ENCODE data around the gene BCAS3.

The BCAS3 gene

DNA sequence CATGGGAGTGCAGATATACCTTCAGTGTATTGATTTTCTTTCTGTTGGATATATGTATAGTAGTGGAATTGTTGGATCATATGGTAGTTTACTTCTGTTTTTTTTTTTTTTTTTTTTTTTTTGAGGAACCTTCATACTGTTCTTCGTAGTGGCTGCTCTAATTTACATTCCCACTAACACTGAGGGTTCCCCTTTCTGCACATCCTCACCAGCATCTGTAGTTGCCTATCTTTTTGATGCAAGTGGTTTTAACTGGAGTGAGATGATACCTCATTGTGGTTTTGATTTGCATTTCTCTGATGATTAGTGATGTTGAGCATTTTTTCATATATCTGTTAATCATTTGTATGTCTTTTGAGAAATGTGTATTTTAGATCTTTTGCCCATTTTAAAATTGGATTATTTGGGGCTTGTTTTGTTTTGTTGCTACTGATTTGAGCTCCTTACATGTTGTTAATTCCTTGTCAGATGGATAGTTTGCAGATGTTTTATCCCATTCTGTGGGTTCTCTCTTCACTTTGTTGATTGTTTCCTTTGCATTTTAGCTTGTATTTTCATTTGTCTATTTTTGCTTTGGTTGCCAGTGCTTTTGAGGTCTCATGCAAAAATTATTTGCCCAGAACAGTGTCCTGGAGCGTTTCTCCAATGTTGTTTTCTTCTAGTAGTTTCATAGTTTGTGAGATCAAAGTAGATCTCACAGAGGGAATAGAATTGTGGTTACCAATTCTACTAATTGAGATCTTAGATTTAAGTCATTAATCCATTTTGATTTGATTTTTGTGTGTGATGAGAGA lies 25.0 kb upstream of the BCAS3 start:
- ChIA-PET CTCF (no interaction called here), POLR2A (no interaction called here)
- H3K36me3 ChIP-seq (ENCODE audit: control insufficient read depth in 4 of 4, insufficient read depth in 4 of 4, low read length in 3 of 4): peaks cover 9 to 39% (median 16%) of the 10 kb centered on the region in 4 experiments
- no peaks in the 10 kb centered on the region for H3K9me3 ChIP-seq (ENCODE audit: control extremely low read depth in 1 of 5, control insufficient read depth in 4 of 5, insufficient read depth in 2 of 5, low read depth in 1 of 5, low read length in 4 of 5)
- no peak overlapping the region for H3K27ac ChIP-seq (ENCODE audit: insufficient read depth in 1 of 2, low read depth in 1 of 2, low read length in 2 of 2, poor library complexity in 1 of 2, severe bottlenecking in 2 of 2)
- WGBS (ENCODE audit: insufficient coverage): 80% methylated on average over 1 of the region's 2 CpGs
- no peaks in the 10 kb centered on the region for H3K27me3 ChIP-seq (replicated peaks in 2 of 5; ENCODE audit: control insufficient read depth in 4 of 5, insufficient read depth in 5 of 5, low read length in 4 of 5)
- H3K4me3 ChIP-seq (ENCODE audit: control insufficient read depth in 1 of 7, extremely low read depth in 1 of 7, insufficient read depth in 4 of 7, low read depth in 2 of 7, low read length in 6 of 7): no peak overlapping the region
- peaks cover 0 to 3% (median 0%) of the 10 kb centered on the region in 4 experiments for H3K4me1 ChIP-seq (ENCODE audit: control extremely low read depth in 1 of 4, control insufficient read depth in 4 of 4, insufficient read depth in 4 of 4, low read length in 3 of 4)
- peak in 2 of 3 donors; percentile 65 to 75 for DNase-seq

DNA sequence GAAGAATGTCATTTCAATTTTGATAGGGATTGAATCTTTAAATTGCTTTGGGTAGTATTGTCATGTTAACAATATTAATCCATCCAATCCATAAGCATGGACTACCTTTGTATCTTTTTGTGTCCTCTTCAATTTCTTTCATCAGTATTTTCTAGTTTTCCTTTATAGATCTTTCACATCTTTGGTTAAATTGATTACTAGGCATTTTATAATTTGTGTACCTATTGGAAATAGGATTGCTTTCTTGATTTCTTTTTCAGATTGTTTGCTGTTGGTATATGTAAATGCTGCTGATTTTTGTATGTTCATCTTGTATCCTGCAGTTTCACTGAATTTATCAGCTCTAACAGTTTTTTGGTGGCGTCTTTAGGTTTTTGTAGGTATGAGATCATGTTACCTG lies 24.1 kb upstream of the BCAS3 start:
- WGBS (ENCODE audit: insufficient coverage): no CpG with 5 or more reads among the region's 1 CpG
- CTCF ChIA-PET: no interaction called here

DNA sequence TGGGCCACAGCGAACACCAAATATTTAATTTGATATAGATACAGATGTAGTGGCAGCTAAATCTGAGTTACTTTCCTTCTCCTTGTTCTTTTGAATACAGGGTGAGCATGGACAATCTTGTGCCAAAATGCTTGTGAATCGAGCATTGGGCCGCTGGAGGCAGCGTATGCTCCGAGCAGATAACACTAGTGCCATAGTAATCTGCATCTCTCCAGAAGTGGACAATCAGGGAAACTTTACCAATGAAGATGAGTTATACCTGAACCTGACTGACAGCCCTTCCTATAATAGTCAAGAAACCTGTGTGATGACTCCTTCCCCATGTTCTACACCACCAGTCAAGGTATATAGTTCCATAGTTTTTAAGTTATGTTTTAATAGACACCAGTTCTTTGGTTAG lies 21.2 kb upstream of the BCAS3 start:
- Histone ChIP-seq H3K27ac (ENCODE audit: insufficient read depth in 1 of 2, low read depth in 1 of 2, low read length in 2 of 2, poor library complexity in 1 of 2, severe bottlenecking in 2 of 2) (no peak overlapping the region), H3K36me3 (ENCODE audit: control insufficient read depth in 4 of 4, insufficient read depth in 4 of 4, low read length in 3 of 4) (peaks cover 5 to 15% (median 9%) of the 10 kb centered on the region in 4 experiments), H3K27me3 (replicated peaks in 2 of 5; ENCODE audit: control insufficient read depth in 4 of 5, insufficient read depth in 5 of 5, low read length in 4 of 5) (no peaks in the 10 kb centered on the region), H3K9me3 (ENCODE audit: control extremely low read depth in 1 of 5, control insufficient read depth in 4 of 5, insufficient read depth in 2 of 5, low read depth in 1 of 5, low read length in 4 of 5) (no peaks in the 10 kb centered on the region), H3K4me1 (ENCODE audit: control extremely low read depth in 1 of 4, control insufficient read depth in 4 of 4, insufficient read depth in 4 of 4, low read length in 3 of 4) (peaks cover 0 to 3% (median 0%) of the 10 kb centered on the region in 4 experiments), H3K4me3 (ENCODE audit: control insufficient read depth in 1 of 7, extremely low read depth in 1 of 7, insufficient read depth in 4 of 7, low read depth in 2 of 7, low read length in 6 of 7) (no peak overlapping the region)
- POLR2A ChIA-PET: no interaction called here
- DNase-seq: no peak
- WGBS (ENCODE audit: insufficient coverage): 97% methylated on average over 4 of the region's 5 CpGs
- CTCF ChIA-PET: interaction anchor here (0.6 kb wide), 1 partner anchor 70 kb away, joined by 3 read pairs; no protein-coding TSS in a partner anchor

More for the DNA sequence above, 24.1 kb upstream of the BCAS3 start:
- no peaks in the 10 kb centered on the region for H3K27me3 ChIP-seq (replicated peaks in 2 of 5; ENCODE audit: control insufficient read depth in 4 of 5, insufficient read depth in 5 of 5, low read length in 4 of 5)
- no peaks in the 10 kb centered on the region for H3K9me3 ChIP-seq (ENCODE audit: control extremely low read depth in 1 of 5, control insufficient read depth in 4 of 5, insufficient read depth in 2 of 5, low read depth in 1 of 5, low read length in 4 of 5)
- no peak overlapping the region for H3K4me3 ChIP-seq (ENCODE audit: control insufficient read depth in 1 of 7, extremely low read depth in 1 of 7, insufficient read depth in 4 of 7, low read depth in 2 of 7, low read length in 6 of 7)
- peaks cover 0 to 3% (median 0%) of the 10 kb centered on the region in 4 experiments for H3K4me1 ChIP-seq (ENCODE audit: control extremely low read depth in 1 of 4, control insufficient read depth in 4 of 4, insufficient read depth in 4 of 4, low read length in 3 of 4)
- peaks cover 12 to 33% (median 14%) of the 10 kb centered on the region in 4 experiments for H3K36me3 ChIP-seq (ENCODE audit: control insufficient read depth in 4 of 4, insufficient read depth in 4 of 4, low read length in 3 of 4)
- no peak for DNase-seq
- POLR2A ChIA-PET: no interaction called here
- H3K27ac ChIP-seq (ENCODE audit: insufficient read depth in 1 of 2, low read depth in 1 of 2, low read length in 2 of 2, poor library complexity in 1 of 2, severe bottlenecking in 2 of 2): no peak overlapping the region

DNA sequence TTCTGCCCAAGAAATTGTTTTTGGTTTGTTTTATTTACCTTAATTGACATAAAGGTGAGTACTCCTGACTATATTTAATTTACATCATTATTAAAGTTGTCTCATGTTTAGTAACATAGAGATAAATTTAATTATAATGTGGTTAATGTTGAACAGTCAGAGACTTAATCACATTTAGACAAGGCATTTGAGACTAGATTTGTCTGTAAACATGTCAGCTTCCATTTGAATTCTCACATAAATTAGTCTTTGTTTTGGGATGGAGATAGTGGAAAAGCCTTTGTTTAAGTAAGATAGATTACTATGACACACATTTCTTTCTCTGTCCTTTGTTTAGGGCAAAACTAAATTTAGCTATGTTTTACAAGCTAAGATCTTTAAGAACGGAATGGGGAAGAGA lies 18.5 kb upstream of the BCAS3 start:
- POLR2A ChIA-PET: no interaction called here

DNA sequence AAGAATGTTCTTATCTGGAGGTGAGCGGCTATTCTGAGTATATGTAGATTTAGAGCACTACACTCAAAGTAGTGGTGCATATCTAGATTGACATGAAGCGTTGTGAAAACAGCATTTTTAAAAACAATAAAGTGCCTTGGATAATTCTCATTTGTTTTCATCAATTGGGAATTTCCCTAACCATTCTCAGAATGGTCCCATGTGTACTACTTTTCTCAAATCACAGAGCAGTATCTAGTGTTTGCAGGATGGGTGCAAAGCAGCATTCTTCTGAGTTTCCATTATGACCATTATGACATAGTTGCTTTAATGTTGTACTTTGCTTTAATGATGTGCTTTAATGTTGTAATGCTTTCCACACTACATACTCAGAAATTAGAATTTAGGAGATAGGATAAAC lies 16.2 kb upstream of the BCAS3 start:
- Histone ChIP-seq H3K4me3 (ENCODE audit: control insufficient read depth in 1 of 7, extremely low read depth in 1 of 7, insufficient read depth in 4 of 7, low read depth in 2 of 7, low read length in 6 of 7) (no peak overlapping the region), H3K9me3 (ENCODE audit: control extremely low read depth in 1 of 5, control insufficient read depth in 4 of 5, insufficient read depth in 2 of 5, low read depth in 1 of 5, low read length in 4 of 5) (no peaks in the 10 kb centered on the region), H3K27me3 (replicated peaks in 2 of 5; ENCODE audit: control insufficient read depth in 4 of 5, insufficient read depth in 5 of 5, low read length in 4 of 5) (no peaks in the 10 kb centered on the region), H3K4me1 (ENCODE audit: control extremely low read depth in 1 of 4, control insufficient read depth in 4 of 4, insufficient read depth in 4 of 4, low read length in 3 of 4) (no peaks in the 10 kb centered on the region), H3K36me3 (ENCODE audit: control insufficient read depth in 4 of 4, insufficient read depth in 4 of 4, low read length in 3 of 4) (peaks cover 12 to 31% (median 16%) of the 10 kb centered on the region in 4 experiments), H3K27ac (ENCODE audit: insufficient read depth in 1 of 2, low read depth in 1 of 2, low read length in 2 of 2, poor library complexity in 1 of 2, severe bottlenecking in 2 of 2) (no peak overlapping the region)
- CTCF ChIA-PET: no interaction called here
- POLR2A ChIA-PET: no interaction called here
- 100% methylated on average over 2 of the region's 2 CpGs for WGBS (ENCODE audit: insufficient coverage)
- DNase-seq: no peak

More for the DNA sequence above, 18.5 kb upstream of the BCAS3 start:
- Histone ChIP-seq H3K9me3 (ENCODE audit: control extremely low read depth in 1 of 5, control insufficient read depth in 4 of 5, insufficient read depth in 2 of 5, low read depth in 1 of 5, low read length in 4 of 5) (no peaks in the 10 kb centered on the region), H3K36me3 (ENCODE audit: control insufficient read depth in 4 of 4, insufficient read depth in 4 of 4, low read length in 3 of 4) (peaks cover 8 to 22% (median 12%) of the 10 kb centered on the region in 4 experiments), H3K27me3 (replicated peaks in 2 of 5; ENCODE audit: control insufficient read depth in 4 of 5, insufficient read depth in 5 of 5, low read length in 4 of 5) (no peaks in the 10 kb centered on the region), H3K4me3 (ENCODE audit: control insufficient read depth in 1 of 7, extremely low read depth in 1 of 7, insufficient read depth in 4 of 7, low read depth in 2 of 7, low read length in 6 of 7) (no peak overlapping the region), H3K27ac (ENCODE audit: insufficient read depth in 1 of 2, low read depth in 1 of 2, low read length in 2 of 2, poor library complexity in 1 of 2, severe bottlenecking in 2 of 2) (no peak overlapping the region), H3K4me1 (ENCODE audit: control extremely low read depth in 1 of 4, control insufficient read depth in 4 of 4, insufficient read depth in 4 of 4, low read length in 3 of 4) (no peaks in the 10 kb centered on the region)
- no peak for DNase-seq
- WGBS (ENCODE audit: insufficient coverage): 92% methylated on average over 1 of the region's 1 CpG
- CTCF ChIA-PET: no interaction called here

DNA sequence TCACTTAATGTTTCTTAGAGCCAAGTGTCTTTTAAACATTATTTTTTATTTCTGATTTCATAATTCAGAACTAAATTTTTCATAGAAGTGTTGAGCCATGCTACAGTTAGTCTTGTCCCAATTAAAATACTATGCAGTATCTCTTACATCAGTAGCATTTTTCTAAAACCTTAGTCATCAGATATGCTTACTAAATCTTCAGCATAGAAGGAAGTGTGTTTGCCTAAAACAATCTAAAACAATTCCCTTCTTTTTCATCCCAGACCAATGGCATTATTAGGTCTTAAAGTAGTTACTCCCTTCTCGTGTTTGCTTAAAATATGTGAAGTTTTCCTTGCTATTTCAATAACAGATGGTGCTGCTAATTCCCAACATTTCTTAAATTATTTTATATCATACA lies 13.6 kb upstream of the BCAS3 start:
- H3K4me3 ChIP-seq (ENCODE audit: control insufficient read depth in 1 of 7, extremely low read depth in 1 of 7, insufficient read depth in 4 of 7, low read depth in 2 of 7, low read length in 6 of 7): no peak overlapping the region
- ChIA-PET POLR2A (no interaction called here), CTCF (no interaction called here)
- no peaks in the 10 kb centered on the region for H3K27me3 ChIP-seq (replicated peaks in 2 of 5; ENCODE audit: control insufficient read depth in 4 of 5, insufficient read depth in 5 of 5, low read length in 4 of 5)
- DNase-seq: no peak
- no CpG with 5 or more reads among the region's 1 CpG for WGBS (ENCODE audit: insufficient coverage)
- H3K27ac ChIP-seq (ENCODE audit: insufficient read depth in 1 of 2, low read depth in 1 of 2, low read length in 2 of 2, poor library complexity in 1 of 2, severe bottlenecking in 2 of 2): no peak overlapping the region
- H3K9me3 ChIP-seq (ENCODE audit: control extremely low read depth in 1 of 5, control insufficient read depth in 4 of 5, insufficient read depth in 2 of 5, low read depth in 1 of 5, low read length in 4 of 5): no peaks in the 10 kb centered on the region
- no peaks in the 10 kb centered on the region for H3K4me1 ChIP-seq (ENCODE audit: control extremely low read depth in 1 of 4, control insufficient read depth in 4 of 4, insufficient read depth in 4 of 4, low read length in 3 of 4)
- peaks cover 3 to 22% (median 13%) of the 10 kb centered on the region in 4 experiments for H3K36me3 ChIP-seq (ENCODE audit: control insufficient read depth in 4 of 4, insufficient read depth in 4 of 4, low read length in 3 of 4)

DNA sequence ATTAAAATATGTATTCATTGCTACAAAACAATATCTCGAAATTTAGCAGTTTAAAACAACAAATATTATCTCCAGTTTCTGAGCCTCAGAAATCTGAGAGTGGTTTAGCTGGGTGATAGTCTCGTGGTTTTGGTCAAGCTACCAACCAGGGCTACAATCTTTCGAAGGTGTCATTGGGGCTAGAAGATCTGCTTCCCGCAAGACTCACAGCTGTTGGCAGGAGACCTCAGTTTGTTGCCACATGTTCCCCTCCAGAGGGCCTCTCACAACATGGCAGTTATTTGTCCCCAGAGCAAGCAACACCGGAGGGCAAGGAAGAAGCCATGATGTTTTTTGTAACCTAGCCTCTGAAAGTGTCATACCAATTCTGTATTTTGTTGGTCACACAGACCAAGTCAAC lies 12.0 kb upstream of the BCAS3 start:
- H3K27ac ChIP-seq (ENCODE audit: insufficient read depth in 1 of 2, low read depth in 1 of 2, low read length in 2 of 2, poor library complexity in 1 of 2, severe bottlenecking in 2 of 2): no peak overlapping the region
- peaks cover 3 to 22% (median 13%) of the 10 kb centered on the region in 4 experiments for H3K36me3 ChIP-seq (ENCODE audit: control insufficient read depth in 4 of 4, insufficient read depth in 4 of 4, low read length in 3 of 4)
- H3K27me3 ChIP-seq (replicated peaks in 2 of 5; ENCODE audit: control insufficient read depth in 4 of 5, insufficient read depth in 5 of 5, low read length in 4 of 5): no peaks in the 10 kb centered on the region
- DNase-seq: peak in 2 of 3 donors; percentile 26 to 49
- ChIA-PET CTCF (no interaction called here), POLR2A (no interaction called here)
- H3K4me3 ChIP-seq (ENCODE audit: control insufficient read depth in 1 of 7, extremely low read depth in 1 of 7, insufficient read depth in 4 of 7, low read depth in 2 of 7, low read length in 6 of 7): no peak overlapping the region
- no peaks in the 10 kb centered on the region for H3K9me3 ChIP-seq (ENCODE audit: control extremely low read depth in 1 of 5, control insufficient read depth in 4 of 5, insufficient read depth in 2 of 5, low read depth in 1 of 5, low read length in 4 of 5)
- WGBS (ENCODE audit: insufficient coverage): 89% methylated on average over 3 of the region's 5 CpGs
- no peaks in the 10 kb centered on the region for H3K4me1 ChIP-seq (ENCODE audit: control extremely low read depth in 1 of 4, control insufficient read depth in 4 of 4, insufficient read depth in 4 of 4, low read length in 3 of 4)

All from common myeloid progenitor, CD34-positive (primary cell).